Loucy (cell line): ENCODE measurements around the gene FBXL14.
A peak's percentile ranks its signal among the peaks of the same experiment; 100 is the strongest.

Experiments
- H2AFZ ChIP-seq: fragments of 200-600 bp; sonication (generic); 2 replicates; pipeline ENCODE4 v1.6.0; 2016; ENCODE audit warnings: antibody characterized with exemption, mild to moderate bottlenecking, low read length, moderate library complexity
- H3F3A ChIP-seq: fragments of 200-600 bp; 2 replicates; pipeline ENCODE4 v1.6.0; 2016; ENCODE audit warnings: antibody characterized with exemption, low read depth, mild to moderate bottlenecking
- H3K27me3 ChIP-seq: fragments of 200-600 bp; sonication (generic); 2 replicates; pipeline ENCODE4 v1.6.1; 2014; ENCODE audit warnings: low read length, mild to moderate bottlenecking; ENCODE audit not compliant: insufficient read depth, poor library complexity, severe bottlenecking
- H3K36me3 ChIP-seq: fragments of 200-600 bp; sonication (generic); 2 replicates; pipeline ENCODE4 v1.6.1; 2016; ENCODE audit warnings: low read length; ENCODE audit not compliant: insufficient read depth
- H3K4me1 ChIP-seq: fragments of 200-600 bp; sonication (generic); 2 replicates; pipeline ENCODE4 v1.5.1; 2014; ENCODE audit warnings: low read length, mild to moderate bottlenecking; ENCODE audit not compliant: insufficient read depth, poor library complexity, severe bottlenecking
- H3K4me2 ChIP-seq: fragments of 200-600 bp; sonication (generic); 2 replicates; pipeline ENCODE4 v1.6.0; 2014; ENCODE audit warnings: antibody characterized with exemption, low read length, low read depth, mild to moderate bottlenecking; ENCODE audit not compliant: poor library complexity, severe bottlenecking
- H3K4me3 ChIP-seq: fragments of 200-600 bp; sonication (generic); 2 replicates; pipeline ENCODE4 v1.5.1; 2014; ENCODE audit warnings: low read length, mild to moderate bottlenecking, mixed read lengths; ENCODE audit not compliant: poor library complexity, severe bottlenecking
- H3K79me2 ChIP-seq: fragments of 200-600 bp; sonication (generic); 2 replicates; pipeline ENCODE4 v1.6.1; 2014; ENCODE audit warnings: low read length; ENCODE audit not compliant: insufficient read depth
- H3K9ac ChIP-seq: fragments of 200-600 bp; sonication (generic); 2 replicates; pipeline ENCODE4 v1.6.0; 2014; ENCODE audit warnings: mild to moderate bottlenecking, low read depth, low read length, moderate library complexity; ENCODE audit not compliant: poor library complexity, severe bottlenecking
- H3K9me2 ChIP-seq: fragments of 200-600 bp; sonication (generic); replicated peaks from 2 replicates; pipeline ENCODE4 v1.6.1; 2016; ENCODE audit warnings: low read depth, low read length, mixed read lengths
- H3K9me3 ChIP-seq: fragments of 200-600 bp; sonication (generic); 2 replicates; pipeline ENCODE4 v1.6.1; 2014; ENCODE audit warnings: mild to moderate bottlenecking, antibody characterized with exemption, low read length, low read depth; ENCODE audit not compliant: insufficient read depth
- H4K20me1 ChIP-seq: fragments of 200-600 bp; sonication (generic); 2 replicates; pipeline ENCODE4 v1.6.0; 2014; ENCODE audit warnings: antibody characterized with exemption, low read length, mild to moderate bottlenecking; ENCODE audit not compliant: insufficient read depth, poor library complexity, severe bottlenecking
- CTCF ChIP-seq: fragments of 200-600 bp; sonication (generic); conservative IDR thresholded peaks from 2 replicates; pipeline ENCODE4 v1.5.1; 2014; ENCODE audit warnings: mild to moderate bottlenecking, antibody characterized with exemption, low read length
- EZH2phosphoT487 ChIP-seq: fragments of 200-600 bp; IDR thresholded peaks from 2 replicates; pipeline ENCODE4 v1.6.1; 2018; ENCODE audit warnings: antibody characterized with exemption, mild to moderate bottlenecking, moderate library complexity, borderline replicate concordance

FBXL14 gene

GRCh38 chr12:1595690-1596347, 1.4 kb upstream of the FBXL14 start:
- Histone ChIP-seq H3K4me3 (peak overlapping the region; percentile 79), H3K4me2 (peak overlapping the region; percentile 88), H3F3A (no peaks in the 10 kb centered on the region), H4K20me1 (peaks cover 30% of the 10 kb centered on the region), H3K79me2 (peaks cover 31% of the 10 kb centered on the region), H3K9ac (peak overlapping the region; percentile 73), H3K27me3 (no peaks in the 10 kb centered on the region), H3K36me3 (no peaks in the 10 kb centered on the region), H2AFZ (no peak overlapping the region), H3K9me3 (no peaks in the 10 kb centered on the region), H3K4me1 (peaks cover 38% of the 10 kb centered on the region), H3K9me2 (no peaks in the 10 kb centered on the region)
- TF ChIP-seq EZH2phosphoT487 (no peak), CTCF (no peak)

- Histone ChIP-seq H3K9me2 (no peaks in the 10 kb centered on the region), H3K4me1 (peaks cover 45% of the 10 kb centered on the region), H3K4me3 (peak overlapping the region; percentile 79), H3K27me3 (no peaks in the 10 kb centered on the region), H3F3A (no peaks in the 10 kb centered on the region), H3K9me3 (no peaks in the 10 kb centered on the region), H3K9ac (peak overlapping the region; percentile 73), H3K36me3 (no peaks in the 10 kb centered on the region), H3K4me2 (peak overlapping the region; percentile 88), H3K79me2 (peaks cover 38% of the 10 kb centered on the region), H4K20me1 (peaks cover 37% of the 10 kb centered on the region), H2AFZ (peak overlapping the region; percentile 82)
- TF ChIP-seq EZH2phosphoT487 (no peak), CTCF (no peak)
These were observed 713 bp upstream of the FBXL14 start for GRCh38 chr12:1595026-1595561.

- H3K27me3 ChIP-seq: no peaks in the 10 kb centered on the region
- H3K9me3 ChIP-seq: no peaks in the 10 kb centered on the region
- no peaks in the 10 kb centered on the region for H3K36me3 ChIP-seq
- H3K4me2 ChIP-seq: peak overlapping the region; percentile 99
- TF ChIP-seq CTCF (no peak), EZH2phosphoT487 (no peak)
- H3K9me2 ChIP-seq: no peaks in the 10 kb centered on the region
- peak overlapping the region; percentile 83 for H3K9ac ChIP-seq
- peak overlapping the region; percentile 82 for H2AFZ ChIP-seq
- peak overlapping the region; percentile 82 for H3K4me3 ChIP-seq
- no peaks in the 10 kb centered on the region for H3F3A ChIP-seq
- H3K4me1 ChIP-seq: peaks cover 53% of the 10 kb centered on the region
- peaks cover 50% of the 10 kb centered on the region for H3K79me2 ChIP-seq
- peaks cover 47% of the 10 kb centered on the region for H4K20me1 ChIP-seq
These were observed 448 bp downstream of the FBXL14 start for GRCh38 chr12:1594006-1594260.
